ENCODE data around the gene SEMA5A.

SEMA5A gene

DNA sequence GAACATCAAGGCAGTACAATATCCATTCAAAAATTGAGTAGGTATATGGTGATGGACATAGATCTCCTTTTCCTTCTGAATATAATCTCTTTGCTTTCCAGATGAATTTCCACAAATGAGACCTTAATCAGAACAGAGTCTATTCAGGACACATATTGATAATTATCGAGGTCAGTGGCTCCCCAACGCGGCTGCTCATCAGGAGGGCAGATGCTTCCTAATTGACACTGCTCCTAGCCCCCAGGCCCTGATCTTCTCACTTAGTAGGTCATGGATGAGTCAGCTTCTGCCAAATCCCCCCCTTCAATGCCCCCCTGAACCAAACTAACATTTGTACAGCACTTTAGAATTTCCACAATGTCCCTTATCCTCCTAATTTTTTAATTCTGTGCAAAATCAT, 51.6 kb downstream of the SEMA5A start:
- TF ChIP-seq, protein P1, sequence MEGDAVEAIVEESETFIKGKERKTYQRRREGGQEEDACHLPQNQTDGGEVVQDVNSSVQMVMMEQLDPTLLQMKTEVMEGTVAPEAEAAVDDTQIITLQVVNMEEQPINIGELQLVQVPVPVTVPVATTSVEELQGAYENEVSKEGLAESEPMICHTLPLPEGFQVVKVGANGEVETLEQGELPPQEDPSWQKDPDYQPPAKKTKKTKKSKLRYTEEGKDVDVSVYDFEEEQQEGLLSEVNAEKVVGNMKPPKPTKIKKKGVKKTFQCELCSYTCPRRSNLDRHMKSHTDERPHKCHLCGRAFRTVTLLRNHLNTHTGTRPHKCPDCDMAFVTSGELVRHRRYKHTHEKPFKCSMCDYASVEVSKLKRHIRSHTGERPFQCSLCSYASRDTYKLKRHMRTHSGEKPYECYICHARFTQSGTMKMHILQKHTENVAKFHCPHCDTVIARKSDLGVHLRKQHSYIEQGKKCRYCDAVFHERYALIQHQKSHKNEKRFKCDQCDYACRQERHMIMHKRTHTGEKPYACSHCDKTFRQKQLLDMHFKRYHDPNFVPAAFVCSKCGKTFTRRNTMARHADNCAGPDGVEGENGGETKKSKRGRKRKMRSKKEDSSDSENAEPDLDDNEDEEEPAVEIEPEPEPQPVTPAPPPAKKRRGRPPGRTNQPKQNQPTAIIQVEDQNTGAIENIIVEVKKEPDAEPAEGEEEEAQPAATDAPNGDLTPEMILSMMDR (conservative IDR thresholded peaks at IDR 0.05): no peak
- no peak overlapping the region for H3K27ac ChIP-seq

DNA sequence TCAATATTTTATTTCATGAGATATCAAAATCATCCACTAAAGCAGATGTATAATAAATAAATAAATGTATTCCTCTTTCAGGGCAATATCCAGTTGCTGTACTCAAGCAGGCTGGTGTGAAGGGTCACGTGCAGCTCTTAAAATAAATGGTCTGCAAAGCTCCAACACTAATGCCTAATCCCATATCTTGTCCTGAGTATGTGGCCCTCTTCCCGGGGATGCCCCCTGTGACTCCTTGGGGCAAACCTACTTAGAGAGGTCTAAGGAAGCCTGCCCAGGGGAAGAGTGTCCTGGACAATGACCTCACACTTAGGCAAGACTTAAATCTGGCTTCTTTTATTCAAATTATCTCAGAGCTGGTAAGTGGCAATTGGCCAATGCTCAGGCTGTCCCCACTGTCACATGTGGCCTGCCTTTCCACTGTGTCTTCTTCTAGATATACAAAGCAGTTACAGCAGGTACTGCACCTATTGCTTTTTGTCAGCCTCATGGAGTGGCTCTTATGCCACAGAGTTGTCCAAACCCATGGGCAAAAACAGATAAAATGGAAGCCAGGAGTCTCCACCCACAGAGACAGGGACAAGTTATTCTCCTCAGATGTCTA, 55.3 kb downstream of the SEMA5A start:
- H3K27ac ChIP-seq: no peak overlapping the region
- TF ChIP-seq, protein P1 (conservative IDR thresholded peaks at IDR 0.05): no peak

DNA sequence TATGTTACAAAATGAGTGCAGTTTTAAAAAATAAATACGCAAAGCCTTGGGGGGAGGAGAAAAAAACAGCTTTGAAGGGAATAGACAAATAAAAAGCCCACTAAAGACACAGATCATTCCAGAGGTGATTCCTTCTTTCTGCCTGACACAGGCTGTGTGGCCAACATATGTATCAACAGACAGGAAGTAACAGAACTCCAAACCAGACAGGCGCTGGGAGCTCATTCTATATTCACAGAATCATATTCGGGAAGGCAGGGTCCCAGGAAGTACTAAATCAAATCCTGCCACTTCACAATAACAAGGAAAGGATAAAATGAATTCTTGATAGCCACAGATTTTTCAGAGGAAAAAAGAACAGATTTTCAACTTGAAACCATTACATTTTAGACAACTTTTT, 62.1 kb downstream of the SEMA5A start:
- H3K27ac ChIP-seq: no peak overlapping the region
- TF ChIP-seq, protein P1 (conservative IDR thresholded peaks at IDR 0.05): no peak

DNA sequence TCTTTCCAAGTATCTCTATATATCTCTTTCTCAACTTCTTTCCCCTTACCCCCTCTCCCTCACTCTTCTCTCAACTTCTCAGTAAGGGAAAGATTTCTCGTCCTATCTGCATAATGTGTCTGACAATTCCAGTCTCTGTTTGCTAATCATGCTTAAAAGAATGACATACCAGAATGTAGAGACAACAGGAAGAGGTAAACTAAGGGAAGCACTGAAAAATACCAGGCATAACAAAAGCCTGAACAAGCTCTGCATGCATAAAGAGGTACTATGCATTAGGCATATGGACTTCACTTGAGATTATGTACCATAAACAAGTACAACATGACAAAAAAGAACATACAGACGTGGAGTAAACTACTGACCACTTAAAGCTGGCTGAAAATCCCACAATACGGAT, 62.6 kb downstream of the SEMA5A start:
- TF ChIP-seq, protein P1 (conservative IDR thresholded peaks at IDR 0.05): no peak

DNA sequence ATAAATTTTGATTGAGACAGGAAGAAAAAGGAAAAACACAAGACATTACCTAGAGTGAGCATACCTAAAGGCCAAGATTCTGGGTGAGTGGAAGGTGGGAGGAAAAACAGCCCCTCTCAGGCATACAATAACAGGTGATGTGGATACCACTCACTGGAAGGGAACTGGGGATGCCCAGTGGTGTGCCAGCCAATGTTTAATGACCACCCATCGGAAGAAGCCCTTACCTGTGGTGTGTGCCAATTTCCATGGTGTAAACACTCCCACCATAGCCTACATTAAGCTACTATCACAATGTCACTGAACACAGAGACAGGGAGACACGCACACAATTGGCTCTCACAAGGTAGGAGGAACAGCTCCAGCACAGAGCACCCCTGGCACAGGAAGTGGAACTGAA, 63.5 kb downstream of the SEMA5A start:
- TF ChIP-seq, protein P1 (conservative IDR thresholded peaks at IDR 0.05): no peak
- no peak overlapping the region for H3K27ac ChIP-seq

More for the DNA sequence above, 62.6 kb downstream of the SEMA5A start:
- H3K27ac ChIP-seq: no peak overlapping the region

DNA sequence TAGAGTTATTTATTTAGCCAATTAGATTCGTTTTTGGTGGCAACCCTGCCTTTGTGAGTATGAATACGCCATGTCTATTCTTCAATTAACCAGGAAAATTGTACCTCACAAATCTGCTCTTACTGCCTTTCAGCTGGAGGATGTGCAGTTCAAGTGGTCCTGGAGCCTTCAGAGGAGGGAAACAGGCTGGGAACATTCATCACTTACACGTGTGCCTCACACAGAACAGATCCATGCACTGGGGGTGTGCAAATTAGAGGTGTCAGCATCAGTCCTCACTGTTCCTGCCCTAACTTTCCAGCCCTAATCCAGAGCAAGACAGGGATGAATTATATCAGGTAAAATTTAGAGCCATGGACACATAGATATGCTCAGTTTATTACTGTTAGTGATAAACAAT, 65.4 kb downstream of the SEMA5A start:
- TF ChIP-seq, protein P1 (conservative IDR thresholded peaks at IDR 0.05): no peak
- no peak overlapping the region for H3K27ac ChIP-seq

DNA sequence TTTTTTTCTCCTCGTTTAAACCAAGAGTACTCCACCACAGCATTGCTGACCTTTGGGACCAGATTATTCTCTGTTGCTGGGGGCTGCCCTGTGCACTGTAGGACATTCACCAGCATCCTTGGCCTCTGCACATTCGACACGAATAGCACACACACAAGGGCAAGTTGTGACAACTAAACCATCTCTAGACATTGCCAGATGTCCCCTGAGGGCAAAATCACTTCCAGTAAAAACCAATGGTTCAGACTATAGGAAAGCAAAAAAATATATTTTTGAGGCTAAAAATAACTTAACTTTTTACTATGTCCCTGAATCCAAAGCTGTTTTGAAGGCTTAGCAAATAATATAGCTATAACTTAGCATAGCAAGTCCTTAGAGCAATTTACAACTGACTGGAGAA, 65.9 kb downstream of the SEMA5A start:
- TF ChIP-seq, protein P1 (conservative IDR thresholded peaks at IDR 0.05): no peak
- no peak overlapping the region for H3K27ac ChIP-seq

Measured in VCaP (cell line).